ENCODE measurements around the gene PBX1. TPM values are rescaled to one million over a fixed set of nuclear protein-coding genes. Genes with fewer than 3 reads are reported as not detected.

Gene PBX1
- total and polyA plus RNA-seq, 2 donors (not counting 3 experiments of a cell fraction or from before 2014, with no cell fraction given): 10.7 to 24.1 TPM

DNA sequence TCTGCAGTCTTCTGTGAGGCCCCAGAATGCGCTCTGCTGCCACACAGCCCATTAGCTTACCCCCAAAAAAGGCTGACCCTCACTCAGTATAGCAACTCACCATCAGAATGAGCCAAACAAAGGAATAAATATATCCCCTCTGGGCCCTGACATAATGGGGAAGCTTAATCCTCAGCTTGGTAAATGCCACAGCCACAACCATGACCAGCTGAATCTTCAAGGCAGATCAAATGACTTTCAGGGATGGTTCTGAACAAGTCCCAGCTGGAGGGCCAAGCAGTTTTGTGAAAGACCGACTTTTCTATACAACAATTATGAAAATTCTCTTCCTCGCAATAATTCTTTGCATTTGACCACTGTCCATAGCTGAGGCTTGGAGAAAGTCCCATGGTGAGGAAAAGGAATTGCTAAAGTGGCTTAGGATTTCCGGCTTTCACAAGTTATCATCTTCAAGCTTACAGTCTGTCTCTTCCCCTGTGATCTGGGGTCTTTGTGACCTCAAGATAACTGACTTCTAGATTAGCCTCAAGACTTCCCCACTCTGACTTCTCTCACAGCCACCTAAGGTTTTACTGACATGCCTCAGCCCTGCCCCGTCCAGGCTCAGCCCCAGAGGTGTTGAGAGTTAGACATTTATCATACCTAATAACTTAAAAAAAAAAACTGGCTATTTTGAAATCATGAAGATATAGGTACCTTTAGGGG, 47.8 kb upstream of the PBX1 start:
- FAIRE-seq: no peak
- Histone ChIP-seq H3K9ac (replicated peaks; ENCODE audit: extremely low read depth, insufficient read depth, low read length) (no peak overlapping the region), H3K79me2 (ENCODE audit: control insufficient read depth, insufficient read depth, low read length) (no peaks in the 10 kb centered on the region), H4K20me1 (replicated peaks; ENCODE audit: control insufficient read depth, extremely low read depth, insufficient read depth, low read length) (no peaks in the 10 kb centered on the region), H2AFZ (ENCODE audit: low read depth, low read length) (no peak overlapping the region), H3K27me3 (ENCODE audit: control insufficient read depth in 2 of 2, insufficient read depth in 2 of 2, low read length in 2 of 2) (no peaks in the 10 kb centered on the region), H3K4me3 (replicated peaks in 1 of 3; ENCODE audit: insufficient read depth in 1 of 3, low read depth in 1 of 3, low read length in 3 of 3) (no peak overlapping the region), H3K9me3 (replicated peaks; ENCODE audit: control insufficient read depth, insufficient read depth, low read length) (no peaks in the 10 kb centered on the region), H3K4me1 (ENCODE audit: control insufficient read depth, extremely low read depth, insufficient read depth, low read length) (no peaks in the 10 kb centered on the region), H3K4me2 (ENCODE audit: insufficient read depth, low read length) (no peak overlapping the region), H3K36me3 (ENCODE audit: control insufficient read depth in 2 of 2, extremely low read depth in 1 of 2, insufficient read depth in 2 of 2, low read length in 2 of 2) (no peaks in the 10 kb centered on the region), H3K27ac (ENCODE audit: insufficient read depth, low read depth, low read length) (no peak overlapping the region), H3K9me1 (replicated peaks; ENCODE audit: control insufficient read depth, extremely low read depth, insufficient read depth, low read length) (no peaks in the 10 kb centered on the region)
- no TSS peak for BruUV-seq (replicated peaks)
- no peak for DNase-seq (ENCODE audit: low read depth, low spot score)
- intact Hi-C loops (cut with micrococcal nuclease) (loop anchor here (5.0 kb wide), 1 partner anchor 276 kb away; no protein-coding TSS in a partner anchor), dilution Hi-C loops (cut with MboI; ENCODE audit: extremely low pct_ligation_motif_present, low sequenced_read_pairs) (no loop called here)
- POLR2A ChIA-PET: no interaction called here
- TF ChIP-seq CTCF (IDR thresholded peaks at IDR 0.05; ENCODE audit: extremely low read depth in 1 of 2, insufficient read depth in 1 of 2, low read depth in 1 of 2, low read length in 2 of 2): no peak
- TF ChIP-seq EZH2 (IDR thresholded peaks at IDR 0.05; ENCODE audit: borderline replicate concordance, low read depth, low read length, severe bottlenecking): no peak
- no peak for TF ChIP-seq POLR2A (IDR thresholded peaks at IDR 0.05; ENCODE audit: low read depth, low read length)
- no peak for TF ChIP-seq JUN (IDR thresholded peaks at IDR 0.05; ENCODE audit: borderline replicate concordance, insufficient read depth, insufficient read length, low read depth)
- TF ChIP-seq, protein P1, sequence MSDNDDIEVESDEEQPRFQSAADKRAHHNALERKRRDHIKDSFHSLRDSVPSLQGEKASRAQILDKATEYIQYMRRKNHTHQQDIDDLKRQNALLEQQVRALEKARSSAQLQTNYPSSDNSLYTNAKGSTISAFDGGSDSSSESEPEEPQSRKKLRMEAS (IDR thresholded peaks at IDR 0.05; ENCODE audit: insufficient read depth, insufficient read length): no peak
- no peak for TF ChIP-seq GATA2 (IDR thresholded peaks at IDR 0.05; ENCODE audit: insufficient read depth, insufficient read length, low read depth, low read length)
- no peak for TF ChIP-seq MYC (IDR thresholded peaks at IDR 0.05; ENCODE audit: low read depth, low read length)
- no peak for TF ChIP-seq POLR2AphosphoS5 (IDR thresholded peaks at IDR 0.05; ENCODE audit: insufficient read depth, low read depth, low read length)
- no peak for TF ChIP-seq FOS (IDR thresholded peaks at IDR 0.05; ENCODE audit: borderline replicate concordance, insufficient read depth, low read length)
- CTCF ChIA-PET: interaction anchor here (1.3 kb wide), 1 partner anchor 277 kb away, joined by 4 read pairs; no protein-coding TSS in a partner anchor
